ENCODE data around the gene CLTCL1.
"Not testable (repeated sequence)": the region's sequence is repeated elsewhere in the genome, so short reads cannot be mapped to it uniquely, and the experiment has no call there.

DNA sequence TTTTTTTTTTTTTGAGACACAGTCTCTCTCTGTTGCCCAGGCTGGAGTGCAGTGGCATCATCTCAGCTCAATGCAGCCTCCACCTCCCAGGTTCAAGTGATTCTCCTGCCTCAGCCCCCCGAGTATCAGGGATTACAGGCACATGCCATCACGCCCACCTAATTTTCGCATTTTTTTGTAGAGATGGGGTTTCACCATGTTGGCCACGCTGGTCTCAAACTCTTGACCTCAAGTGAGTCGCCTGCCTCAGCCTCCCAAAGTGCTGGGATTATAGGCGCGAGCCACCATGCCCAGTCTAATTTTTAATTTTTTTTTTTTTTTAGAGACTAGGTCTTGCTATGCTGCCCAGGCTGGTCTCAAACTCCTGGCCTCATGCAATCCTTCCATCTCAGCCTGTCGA is 35.2 kb downstream of the CLTCL1 start:
- TF ChIP-seq, protein P1, sequence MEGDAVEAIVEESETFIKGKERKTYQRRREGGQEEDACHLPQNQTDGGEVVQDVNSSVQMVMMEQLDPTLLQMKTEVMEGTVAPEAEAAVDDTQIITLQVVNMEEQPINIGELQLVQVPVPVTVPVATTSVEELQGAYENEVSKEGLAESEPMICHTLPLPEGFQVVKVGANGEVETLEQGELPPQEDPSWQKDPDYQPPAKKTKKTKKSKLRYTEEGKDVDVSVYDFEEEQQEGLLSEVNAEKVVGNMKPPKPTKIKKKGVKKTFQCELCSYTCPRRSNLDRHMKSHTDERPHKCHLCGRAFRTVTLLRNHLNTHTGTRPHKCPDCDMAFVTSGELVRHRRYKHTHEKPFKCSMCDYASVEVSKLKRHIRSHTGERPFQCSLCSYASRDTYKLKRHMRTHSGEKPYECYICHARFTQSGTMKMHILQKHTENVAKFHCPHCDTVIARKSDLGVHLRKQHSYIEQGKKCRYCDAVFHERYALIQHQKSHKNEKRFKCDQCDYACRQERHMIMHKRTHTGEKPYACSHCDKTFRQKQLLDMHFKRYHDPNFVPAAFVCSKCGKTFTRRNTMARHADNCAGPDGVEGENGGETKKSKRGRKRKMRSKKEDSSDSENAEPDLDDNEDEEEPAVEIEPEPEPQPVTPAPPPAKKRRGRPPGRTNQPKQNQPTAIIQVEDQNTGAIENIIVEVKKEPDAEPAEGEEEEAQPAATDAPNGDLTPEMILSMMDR (IDR thresholded peaks at IDR 0.05), result not testable (repeated sequence)
- not testable (repeated sequence) for TF ChIP-seq POLR2A (IDR thresholded peaks at IDR 0.05)

Measured in heart left ventricle (tissue), 13 donors.